HG03064 (cell line): Measurements from ENCODE around the gene SYTL3.
"Not testable (repeated sequence)": the region's sequence is repeated elsewhere in the genome, so short reads cannot be mapped to it uniquely, and the experiment has no call there.

Experiments
- ATAC-seq: cut with Tn5 transposase; IDR thresholded peaks from one replicate; pipeline ENCODE4 v1.9.1; 2021; ENCODE audit warnings: low read depth; ENCODE audit not compliant: unreplicated experiment

The SYTL3 gene, protein sequence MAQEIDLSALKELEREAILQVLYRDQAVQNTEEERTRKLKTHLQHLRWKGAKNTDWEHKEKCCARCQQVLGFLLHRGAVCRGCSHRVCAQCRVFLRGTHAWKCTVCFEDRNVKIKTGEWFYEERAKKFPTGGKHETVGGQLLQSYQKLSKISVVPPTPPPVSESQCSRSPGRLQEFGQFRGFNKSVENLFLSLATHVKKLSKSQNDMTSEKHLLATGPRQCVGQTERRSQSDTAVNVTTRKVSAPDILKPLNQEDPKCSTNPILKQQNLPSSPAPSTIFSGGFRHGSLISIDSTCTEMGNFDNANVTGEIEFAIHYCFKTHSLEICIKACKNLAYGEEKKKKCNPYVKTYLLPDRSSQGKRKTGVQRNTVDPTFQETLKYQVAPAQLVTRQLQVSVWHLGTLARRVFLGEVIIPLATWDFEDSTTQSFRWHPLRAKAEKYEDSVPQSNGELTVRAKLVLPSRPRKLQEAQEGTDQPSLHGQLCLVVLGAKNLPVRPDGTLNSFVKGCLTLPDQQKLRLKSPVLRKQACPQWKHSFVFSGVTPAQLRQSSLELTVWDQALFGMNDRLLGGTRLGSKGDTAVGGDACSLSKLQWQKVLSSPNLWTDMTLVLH

DNA sequence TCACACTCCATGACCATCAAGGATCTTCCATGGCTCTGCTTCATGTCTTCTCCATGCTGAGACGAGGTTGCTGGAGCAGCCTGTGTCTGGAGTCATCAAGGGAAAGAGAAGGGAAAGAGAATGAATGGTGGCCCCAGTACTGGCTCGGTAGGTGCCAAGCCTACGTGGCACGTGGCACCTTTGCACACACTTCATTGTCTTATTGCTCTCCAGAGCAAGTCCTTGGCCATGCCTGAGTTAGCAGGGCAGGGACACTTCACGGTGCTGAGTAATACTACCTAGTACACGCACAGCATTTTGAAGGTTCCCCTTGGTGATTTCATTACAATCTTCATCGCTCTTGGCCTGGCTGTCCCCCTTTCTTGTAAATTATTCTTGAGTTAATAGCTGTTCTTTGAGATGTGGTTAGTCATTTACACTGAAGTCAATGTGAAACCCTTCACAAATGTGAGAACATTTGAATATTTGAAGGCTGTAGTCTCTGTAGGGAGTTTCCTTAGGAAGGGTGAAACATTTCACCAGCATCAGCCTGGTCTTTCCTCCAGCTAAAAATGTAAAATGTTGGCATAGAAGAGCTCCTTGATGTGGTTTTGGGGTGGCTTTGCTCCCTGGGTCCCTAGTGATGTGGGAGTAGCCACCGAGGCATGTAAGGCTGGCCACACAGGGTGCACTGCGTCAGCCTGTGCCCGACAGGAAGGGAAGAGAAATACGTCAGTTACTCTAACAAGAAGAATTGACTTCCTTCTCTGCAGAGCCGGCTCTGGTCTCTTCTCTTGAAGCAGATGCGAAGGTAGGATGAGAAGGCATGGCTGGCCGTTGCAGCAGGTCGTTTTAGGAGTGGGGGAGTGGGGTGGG, at the start of gene SYTL3:
TSS of gene SYTL3 (plus strand) at position 766 of the 855 bp plus-strand sequence. CDS start 13,215 bp downstream, outside the sequence.
- peak; percentile 36 for ATAC-seq

DNA sequence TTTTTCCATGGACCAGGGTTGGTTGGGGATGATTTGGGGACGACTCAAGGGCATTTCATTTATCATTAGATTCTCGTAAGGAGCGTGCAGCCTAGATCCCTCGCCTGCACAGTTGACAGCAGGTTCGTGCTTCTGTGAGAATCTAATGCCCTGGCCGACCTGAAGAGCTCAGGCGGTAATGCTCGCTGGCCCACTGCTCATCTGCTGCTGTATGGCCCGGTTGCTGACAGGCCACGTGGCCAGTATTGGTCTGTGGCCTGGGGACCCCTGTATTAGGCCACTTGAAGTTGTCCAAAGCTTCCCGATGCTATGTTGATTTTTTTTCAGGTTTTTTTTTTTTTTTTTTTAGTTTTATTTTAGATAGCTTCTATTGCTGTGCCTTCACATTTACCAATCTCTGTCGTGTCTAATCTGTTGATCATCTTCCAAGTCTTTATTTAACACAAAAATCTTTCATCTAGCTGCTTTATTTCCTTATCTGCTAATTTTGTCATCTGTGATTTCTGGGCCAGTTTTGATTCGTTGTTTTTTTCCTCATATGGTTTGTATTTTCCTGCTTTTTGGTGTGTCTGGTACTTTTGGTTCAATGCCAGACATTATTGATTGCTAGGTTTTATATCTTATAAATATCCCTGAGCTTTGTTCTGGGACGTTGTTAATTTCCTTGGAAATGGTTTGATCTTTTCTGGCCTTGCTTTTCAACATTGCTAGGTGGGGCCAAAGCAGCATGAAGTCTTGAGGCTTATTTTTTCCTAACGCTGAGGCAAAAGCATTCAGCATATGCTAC, 46.4 kb upstream of the SYTL3 start:
- no peak for ATAC-seq

DNA sequence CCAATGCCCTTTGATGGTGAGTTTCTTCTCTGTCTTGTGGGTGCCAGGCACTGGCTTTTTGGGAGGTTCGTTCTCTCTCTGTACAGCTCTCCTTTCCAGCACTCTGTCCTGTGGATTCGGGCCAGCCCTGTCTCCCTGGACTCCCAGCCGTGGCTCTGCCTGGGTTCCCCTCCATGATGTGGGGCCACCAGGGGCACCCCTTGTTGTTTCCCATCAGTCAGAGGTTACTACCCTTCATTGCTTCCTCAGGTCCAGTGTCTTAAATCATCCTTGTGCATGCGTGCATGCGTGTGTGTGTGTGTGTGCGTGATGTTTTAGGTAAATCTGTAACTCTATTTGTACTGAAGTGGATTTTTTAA, 45.8 kb upstream of the SYTL3 start:
- no peak for ATAC-seq

DNA sequence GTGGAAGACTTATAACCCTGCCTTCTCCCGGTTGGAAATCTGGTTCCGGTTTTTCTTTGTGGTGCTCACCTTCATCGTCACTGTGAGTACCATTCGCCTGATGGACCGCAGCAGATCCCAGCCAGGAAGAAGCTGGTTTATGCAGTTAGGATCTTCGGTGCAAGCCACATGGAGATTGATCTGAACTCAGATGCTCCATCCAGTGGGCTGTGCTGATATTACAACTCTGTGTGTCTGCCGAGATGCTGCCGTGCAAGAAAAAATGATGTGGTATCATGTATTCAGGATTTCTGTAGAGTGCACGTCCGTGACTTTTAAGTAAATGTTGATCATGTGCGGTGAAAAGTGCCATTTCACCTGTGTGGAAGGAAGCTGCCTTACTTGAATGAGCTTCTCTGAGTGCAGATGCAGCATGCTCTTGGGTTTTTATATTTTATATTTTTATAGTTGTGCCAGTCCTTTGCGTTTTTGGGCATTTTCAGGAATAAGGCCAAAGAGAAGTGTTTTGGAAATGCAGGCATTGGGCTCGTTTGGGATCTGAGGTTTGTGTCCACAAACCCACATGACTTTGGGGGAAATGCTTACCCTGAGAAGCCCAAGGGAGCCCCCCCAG, 44.5 kb upstream of the SYTL3 start:
- no peak for ATAC-seq

DNA sequence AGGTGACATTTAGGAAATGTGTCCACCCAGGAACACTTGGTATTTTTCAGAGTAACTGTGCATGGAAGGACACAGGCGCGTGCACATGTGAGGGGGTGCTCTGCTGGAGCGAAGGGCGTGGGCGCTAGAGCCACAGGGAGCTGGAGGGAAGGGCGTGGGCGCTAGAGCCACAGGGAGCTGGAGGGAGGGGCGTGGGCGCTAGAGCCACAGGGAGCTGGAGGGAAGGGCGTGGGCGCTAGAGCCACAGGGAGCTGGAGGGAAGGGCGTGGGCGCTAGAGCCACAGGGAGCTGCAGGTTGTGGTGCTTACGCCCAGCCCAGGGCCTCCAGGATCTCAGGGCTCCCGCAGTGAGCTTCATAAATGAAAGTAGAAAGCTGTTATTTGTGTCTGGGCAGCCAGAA, 43.8 kb upstream of the SYTL3 start:
- ATAC-seq, result not testable (repeated sequence)

DNA sequence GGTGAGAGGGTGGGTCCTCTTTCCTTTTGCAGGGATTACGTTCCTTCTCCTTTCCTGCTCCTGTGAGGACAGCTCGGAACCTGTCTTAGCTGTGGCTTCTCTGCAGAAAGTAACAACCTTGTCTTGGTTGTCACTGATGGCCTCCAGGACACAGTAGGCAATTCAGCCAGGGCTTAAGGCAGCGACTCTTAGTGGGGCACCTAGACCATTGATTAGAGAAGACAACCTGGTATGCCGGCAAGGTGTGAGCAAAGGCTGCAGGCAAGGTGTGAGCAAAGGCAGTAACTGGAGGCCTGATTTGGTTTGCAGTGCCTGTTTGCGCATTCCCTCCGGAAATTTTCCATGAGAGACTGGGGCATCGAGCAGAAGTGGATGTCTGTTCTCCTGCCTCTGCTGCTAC, 42.9 kb upstream of the SYTL3 start:
- ATAC-seq, result no peak

DNA sequence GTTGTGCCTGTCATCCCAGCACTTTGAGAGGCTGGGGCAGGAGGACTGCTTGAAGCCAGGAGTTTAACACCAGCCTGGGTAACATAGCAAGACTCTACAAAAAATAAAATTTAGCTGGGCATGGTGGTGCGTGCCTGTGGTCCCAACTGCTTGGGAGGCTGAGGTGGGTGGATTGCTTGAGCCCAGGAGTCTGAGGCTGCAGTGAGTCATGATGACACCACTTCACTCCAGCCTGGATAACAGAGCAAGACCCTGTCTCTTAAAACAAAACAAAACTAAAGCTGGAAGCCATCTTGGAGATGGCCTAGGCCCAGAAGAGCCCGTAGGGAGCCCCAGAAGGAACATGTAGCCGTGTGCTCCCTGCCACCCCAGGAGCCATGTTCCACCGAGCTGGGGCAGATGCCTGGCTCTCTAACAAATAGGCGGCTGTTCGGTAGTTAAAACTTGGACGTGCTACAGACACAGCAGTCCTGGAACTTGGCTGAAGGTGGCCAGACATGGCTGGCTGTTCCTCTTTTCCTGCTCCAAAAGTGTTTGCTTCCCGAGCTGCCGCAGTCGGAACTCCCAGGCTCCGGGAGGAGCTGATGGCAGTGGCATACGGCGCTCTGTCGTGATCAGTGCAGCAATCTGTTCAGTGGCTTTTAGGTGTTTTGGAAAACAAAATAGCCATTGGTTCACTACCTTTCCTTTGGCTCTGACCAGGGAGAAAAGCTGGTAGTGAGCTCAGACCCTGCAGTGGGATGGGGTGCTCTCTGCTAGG, 42.3 kb upstream of the SYTL3 start:
- no peak for ATAC-seq

DNA sequence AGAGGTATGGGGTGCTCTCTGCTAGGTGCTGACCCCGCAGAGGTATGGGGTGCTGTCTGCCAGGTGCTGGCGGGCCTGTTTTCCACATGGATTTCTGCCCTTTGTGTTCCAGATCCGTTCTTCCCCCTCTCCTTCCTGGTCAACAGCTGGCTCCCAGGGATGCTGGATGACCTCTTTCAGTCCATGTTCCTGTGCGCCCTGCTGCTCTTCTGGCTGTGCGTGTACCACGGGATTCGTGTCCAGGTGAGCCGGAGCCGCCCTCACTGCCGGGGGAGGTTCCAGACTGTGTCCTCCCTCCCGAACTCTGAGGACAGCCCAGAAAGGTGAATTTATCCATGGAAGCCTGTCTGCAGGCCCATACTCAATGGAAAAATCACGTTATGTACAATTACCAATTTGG, 41.6 kb upstream of the SYTL3 start:
- ATAC-seq, result no peak

DNA sequence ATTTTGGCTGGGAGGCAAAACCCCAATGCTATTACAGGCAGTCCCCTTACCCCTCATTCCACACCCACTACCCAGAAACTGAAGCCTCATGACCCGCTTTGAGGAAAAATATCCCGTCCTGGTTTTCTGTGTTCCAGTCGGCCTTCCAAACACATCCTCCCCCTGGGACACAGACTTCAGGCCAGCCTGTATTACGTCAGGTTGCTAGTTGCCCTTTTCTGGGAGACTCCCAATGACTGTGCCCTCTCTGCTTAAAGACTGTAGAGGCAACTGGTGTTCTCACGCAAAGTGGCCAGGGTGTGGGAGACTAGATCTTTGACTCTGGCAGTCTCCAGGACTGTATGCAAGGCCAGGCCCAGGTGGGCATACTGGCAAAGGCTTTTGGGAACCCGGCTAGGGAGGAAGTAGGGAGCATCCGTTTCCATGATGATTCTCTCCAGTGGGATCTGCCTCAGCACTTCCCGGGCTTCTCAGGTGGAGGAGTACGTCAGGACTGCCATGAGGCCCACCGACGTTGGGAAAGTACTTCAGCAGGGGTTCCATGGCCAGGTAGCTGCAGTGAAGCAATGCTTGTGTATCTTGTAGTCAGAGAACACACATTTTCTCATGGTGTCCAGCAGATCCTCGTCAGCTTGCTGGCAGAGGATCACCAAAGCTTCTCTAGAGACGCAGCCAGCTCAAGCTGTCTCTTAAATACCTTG, 40.2 kb upstream of the SYTL3 start:
- no peak for ATAC-seq

DNA sequence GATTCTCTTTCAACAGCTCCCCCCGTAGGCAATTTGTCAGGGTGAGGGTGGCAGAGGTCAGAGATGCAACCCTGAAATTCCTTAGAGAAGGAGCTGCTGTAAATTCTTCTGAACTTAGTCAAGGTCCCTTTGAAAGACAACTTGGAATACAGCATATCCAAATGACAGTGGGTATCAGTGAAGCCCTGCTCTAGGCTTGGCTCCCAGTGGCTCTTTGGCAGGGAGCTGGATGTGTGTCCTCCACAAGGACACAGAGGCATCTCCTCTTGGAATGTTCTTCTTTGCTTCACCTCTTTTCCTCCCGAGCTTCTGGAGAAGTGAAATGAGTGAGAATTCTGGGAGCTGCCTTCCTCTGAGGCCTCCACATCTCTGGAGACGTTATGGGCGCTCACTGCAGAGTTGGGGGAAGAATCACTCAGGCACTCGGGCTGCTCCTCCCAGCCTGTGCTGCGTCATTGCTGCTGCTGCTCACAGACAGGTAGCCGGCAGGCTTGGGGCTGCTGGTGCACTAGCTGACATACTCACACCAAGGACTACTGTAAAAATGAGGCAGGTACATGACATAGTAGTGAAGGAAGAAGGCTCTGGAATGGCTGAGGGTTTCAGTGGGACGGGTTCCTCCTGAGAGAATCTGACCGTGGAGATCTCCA, 39.4 kb upstream of the SYTL3 start:
- no peak for ATAC-seq

DNA sequence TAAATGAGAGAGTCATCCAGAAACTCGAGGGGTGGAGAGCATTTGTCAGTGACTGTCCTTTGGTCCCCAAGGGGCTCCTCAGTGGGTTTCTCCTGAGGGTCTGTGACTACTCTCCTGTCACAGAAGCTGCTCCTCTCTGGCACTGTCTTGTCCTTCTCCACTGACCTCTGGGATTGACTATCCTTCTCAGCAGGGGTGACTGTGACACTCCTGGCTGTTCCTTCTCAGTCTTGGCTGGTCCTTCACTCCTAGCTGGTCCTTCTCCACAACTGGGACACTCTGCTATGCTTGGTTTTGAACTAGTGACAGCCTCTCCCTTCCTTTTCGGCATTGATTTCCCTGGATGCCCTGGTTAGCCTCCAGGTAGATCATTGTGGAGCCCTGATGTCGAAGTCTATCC, 38.8 kb upstream of the SYTL3 start:
- ATAC-seq, result no peak

DNA sequence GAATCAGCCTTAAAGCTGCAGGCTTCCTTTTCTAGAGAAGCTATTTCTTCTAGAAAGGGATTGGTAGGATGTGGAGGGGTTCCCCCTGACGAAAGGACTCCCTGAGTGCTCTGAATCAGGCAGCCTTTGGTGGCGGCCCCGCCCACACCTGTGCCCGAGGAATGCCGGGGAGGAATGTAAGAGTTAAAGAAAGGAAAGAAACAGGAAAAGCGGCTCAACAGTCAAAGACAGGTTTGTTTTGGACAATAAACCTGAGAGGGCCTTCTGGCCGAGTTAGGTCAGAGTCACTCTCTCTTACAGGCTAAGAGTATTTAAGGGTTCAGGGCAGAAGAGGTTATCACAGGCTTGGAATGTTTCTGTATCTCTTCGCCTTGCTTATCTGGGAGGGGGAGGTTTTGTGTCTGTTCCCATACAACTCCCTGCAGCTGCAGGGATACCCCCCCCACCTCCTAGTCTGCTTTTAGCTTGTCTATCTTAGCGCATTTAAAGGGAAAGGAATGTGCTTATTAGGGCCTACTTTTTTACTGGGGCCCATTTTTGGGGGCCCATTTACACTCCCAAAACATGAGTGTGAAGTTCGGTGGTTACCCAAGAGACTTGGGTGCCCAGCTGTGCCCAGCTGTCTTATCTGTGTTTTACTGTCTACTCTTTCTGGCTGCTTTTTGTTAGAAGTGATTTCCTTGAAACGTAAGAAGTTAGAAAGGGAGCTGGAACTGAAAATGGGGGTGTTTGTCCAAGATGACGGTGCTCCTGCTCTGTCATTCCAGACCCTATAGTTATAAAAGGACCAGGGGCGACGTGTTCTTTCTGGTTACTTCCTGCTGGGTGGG, 38.1 kb upstream of the SYTL3 start:
- ATAC-seq, result no peak

DNA sequence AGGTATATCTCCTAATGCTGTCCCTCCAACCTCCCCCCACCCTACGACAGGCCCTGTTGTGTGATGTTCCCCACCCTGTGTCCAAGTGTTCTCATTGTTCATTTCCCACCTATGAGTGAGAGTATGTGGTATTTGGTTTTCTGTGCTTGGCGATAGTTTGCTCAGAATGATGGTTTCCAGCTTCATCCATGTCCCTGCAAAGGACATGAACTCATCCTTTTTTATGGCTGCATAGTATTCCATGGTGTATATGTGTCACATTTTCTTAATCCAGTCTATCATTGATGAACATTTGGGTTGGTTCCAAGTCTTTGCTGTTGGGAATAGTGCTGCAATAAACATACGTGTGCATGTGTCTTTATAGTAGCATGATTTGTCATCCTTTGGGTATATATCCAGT, 35.2 kb upstream of the SYTL3 start:
- not testable (repeated sequence) for ATAC-seq

DNA sequence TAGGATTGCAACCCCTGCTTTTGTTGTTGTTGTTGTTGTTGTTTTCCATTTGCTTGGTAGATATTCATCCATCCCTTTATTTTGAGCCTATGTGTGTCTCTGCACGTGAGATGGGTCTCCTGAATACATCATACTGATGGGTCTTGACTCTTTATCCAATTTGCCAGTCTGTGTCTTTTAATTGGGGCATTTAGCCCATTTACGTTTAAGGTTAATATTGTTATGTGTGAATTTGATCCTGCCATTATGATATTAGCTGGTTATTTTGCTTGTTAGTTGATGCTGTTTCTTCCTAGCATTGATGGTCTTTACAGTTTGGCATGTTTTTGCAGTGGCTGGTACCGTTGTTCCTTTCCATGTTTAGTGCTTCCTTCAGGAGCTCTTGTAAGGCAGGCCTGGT, 31.6 kb upstream of the SYTL3 start:
- not testable (repeated sequence) for ATAC-seq

DNA sequence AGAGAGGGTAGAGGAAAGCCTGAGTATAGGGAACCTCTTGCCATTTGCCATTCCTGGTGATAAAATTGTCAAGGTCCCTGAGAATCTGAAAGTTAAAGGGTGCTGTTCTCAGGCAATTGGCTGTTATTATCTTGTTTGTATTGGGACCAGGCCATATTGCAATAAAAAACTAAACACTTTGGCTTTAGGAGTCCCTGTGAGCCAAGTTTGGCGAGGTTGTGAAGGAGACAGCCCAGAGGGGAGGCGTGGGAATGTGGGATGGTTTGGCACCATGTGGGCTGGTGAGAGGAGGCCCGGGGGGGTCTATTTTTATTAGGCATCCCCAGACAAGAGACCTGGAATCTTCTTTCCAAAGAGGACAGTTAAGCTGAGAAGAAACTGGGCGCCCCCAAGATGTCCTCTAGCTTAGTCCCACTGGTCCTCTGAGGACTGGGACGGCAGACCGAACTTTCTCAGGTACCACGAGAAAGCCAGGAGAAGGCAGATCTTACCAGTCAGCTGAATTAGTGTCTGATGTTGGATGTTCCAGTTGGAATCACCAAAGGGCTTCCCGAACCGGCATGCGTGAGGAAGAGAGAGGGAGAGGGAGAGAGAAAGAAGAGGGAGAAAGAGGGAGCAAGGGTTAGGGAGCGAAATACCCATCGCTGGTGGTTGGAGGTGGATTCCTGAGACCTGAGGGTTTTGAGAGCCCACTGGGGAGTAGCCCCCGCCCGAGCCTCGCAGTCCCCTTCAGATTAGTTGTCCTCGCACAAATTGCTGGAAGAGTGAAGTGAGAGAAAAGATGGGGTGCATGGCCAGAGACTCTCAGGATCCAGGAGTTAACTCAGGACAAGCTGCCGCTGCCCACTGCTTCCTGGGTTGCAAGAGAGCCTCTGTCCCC, 29.7 kb upstream of the SYTL3 start:
- ATAC-seq, result no peak

DNA sequence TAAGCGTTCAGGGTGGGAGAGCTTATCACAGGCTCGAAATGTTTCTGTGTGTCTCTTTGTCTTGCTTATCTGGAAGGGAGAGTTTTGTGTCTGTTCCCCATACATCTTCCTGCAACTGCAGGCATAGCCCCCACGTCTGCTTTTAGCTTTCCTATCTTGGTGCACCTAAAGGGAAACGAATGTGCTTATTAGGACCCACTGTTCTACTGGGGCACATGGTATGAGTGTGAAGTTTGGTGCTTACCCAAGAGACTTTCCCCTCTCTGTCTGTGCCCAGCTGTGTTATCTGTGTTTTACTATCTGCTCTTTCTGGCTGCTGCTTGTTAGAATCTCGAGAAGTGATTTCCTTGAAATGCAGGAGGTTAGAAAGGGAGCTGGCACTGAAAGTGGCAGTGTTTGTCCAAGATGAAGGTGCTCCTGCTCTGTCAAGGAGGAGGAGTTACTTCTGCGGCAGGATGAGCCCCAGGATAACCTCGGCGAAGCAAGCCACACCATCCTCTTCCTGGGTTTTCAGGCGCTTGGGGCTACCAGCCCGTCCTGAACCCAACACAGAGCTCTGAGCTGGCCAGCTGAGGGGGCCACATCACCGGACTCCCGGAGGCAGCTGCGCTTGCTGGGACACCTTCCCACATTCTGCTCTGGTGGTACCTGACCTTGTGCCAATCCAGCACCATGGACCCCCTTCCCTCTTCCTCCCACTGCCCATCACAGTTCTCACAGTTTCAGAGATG, 28.7 kb upstream of the SYTL3 start:
- no peak for ATAC-seq
